Measurements from ENCODE around the gene PDE6A.

GRCh38 chr5:149922950-149923349 is 21.6 kb downstream of the PDE6A start:
- TF ChIP-seq YY1 (IDR thresholded peaks at IDR 0.05; ENCODE audit: low read depth, low read length) (no peak), POLR2A (IDR thresholded peaks at IDR 0.05; ENCODE audit: control extremely low read depth in 1 of 2, low read depth in 2 of 2, low read length in 2 of 2) (no peak), POLR2AphosphoS5 (IDR thresholded peaks at IDR 0.05; ENCODE audit: low read depth, low read length) (no peak), TCF12 (IDR thresholded peaks at IDR 0.05; ENCODE audit: low read depth, low read length) (no peak), ZNF274 (IDR thresholded peaks at IDR 0.05; ENCODE audit: borderline replicate concordance, extremely low read depth, low read length) (no peak)
- TF ChIP-seq, protein P1, sequence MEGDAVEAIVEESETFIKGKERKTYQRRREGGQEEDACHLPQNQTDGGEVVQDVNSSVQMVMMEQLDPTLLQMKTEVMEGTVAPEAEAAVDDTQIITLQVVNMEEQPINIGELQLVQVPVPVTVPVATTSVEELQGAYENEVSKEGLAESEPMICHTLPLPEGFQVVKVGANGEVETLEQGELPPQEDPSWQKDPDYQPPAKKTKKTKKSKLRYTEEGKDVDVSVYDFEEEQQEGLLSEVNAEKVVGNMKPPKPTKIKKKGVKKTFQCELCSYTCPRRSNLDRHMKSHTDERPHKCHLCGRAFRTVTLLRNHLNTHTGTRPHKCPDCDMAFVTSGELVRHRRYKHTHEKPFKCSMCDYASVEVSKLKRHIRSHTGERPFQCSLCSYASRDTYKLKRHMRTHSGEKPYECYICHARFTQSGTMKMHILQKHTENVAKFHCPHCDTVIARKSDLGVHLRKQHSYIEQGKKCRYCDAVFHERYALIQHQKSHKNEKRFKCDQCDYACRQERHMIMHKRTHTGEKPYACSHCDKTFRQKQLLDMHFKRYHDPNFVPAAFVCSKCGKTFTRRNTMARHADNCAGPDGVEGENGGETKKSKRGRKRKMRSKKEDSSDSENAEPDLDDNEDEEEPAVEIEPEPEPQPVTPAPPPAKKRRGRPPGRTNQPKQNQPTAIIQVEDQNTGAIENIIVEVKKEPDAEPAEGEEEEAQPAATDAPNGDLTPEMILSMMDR (IDR thresholded peaks at IDR 0.05; ENCODE audit: control extremely low read depth in 1 of 3, insufficient read depth in 1 of 3, low read depth in 1 of 3, low read length in 3 of 3), result no peak
